Measurements from ENCODE around the gene LEMD2. TPM values are rescaled to one million over a fixed set of nuclear protein-coding genes. Genes with fewer than 3 reads are reported as not detected.

LEMD2 gene
- total and polyA plus RNA-seq, 2 of the 4 experiments (the other 2 are of a cell fraction): 26.5 to 43.6 TPM

DNA sequence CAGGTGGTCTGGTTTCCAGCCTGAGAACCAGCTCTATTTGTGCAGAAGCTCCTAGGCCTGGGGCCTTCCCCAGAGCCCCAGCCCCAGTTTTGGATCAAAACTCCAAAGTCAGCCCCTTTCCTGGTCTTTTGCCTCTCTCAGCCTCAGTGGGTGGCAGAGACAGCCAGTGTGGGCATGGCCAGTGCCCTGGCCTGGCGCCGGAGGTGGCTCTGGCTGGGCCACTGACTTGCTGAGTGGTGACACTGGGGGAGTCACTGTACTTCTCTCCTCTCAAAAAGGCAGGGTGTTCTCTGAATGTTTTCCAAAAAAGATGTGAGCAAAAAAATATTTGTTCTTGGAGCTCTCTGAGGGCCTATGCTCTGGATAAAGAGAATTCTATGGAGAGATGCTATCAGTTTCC lies 34.9 kb upstream of the LEMD2 start (continued):
- TF ChIP-seq NFE2L2 (IDR thresholded peaks at IDR 0.05; ENCODE audit: low read depth, low read length) (no peak), POLR2A (IDR thresholded peaks at IDR 0.05; ENCODE audit: low read depth, low read length) (no peak), RCOR1 (IDR thresholded peaks at IDR 0.05; ENCODE audit: insufficient replicate concordance, low read length) (no peak), MXI1 (IDR thresholded peaks at IDR 0.05; ENCODE audit: borderline replicate concordance, low read depth, low read length) (no peak), RFX5 (IDR thresholded peaks at IDR 0.05; ENCODE audit: low read depth, low read length) (no peak), RAD21 (IDR thresholded peaks at IDR 0.05; ENCODE audit: low read length) (no peak)

DNA sequence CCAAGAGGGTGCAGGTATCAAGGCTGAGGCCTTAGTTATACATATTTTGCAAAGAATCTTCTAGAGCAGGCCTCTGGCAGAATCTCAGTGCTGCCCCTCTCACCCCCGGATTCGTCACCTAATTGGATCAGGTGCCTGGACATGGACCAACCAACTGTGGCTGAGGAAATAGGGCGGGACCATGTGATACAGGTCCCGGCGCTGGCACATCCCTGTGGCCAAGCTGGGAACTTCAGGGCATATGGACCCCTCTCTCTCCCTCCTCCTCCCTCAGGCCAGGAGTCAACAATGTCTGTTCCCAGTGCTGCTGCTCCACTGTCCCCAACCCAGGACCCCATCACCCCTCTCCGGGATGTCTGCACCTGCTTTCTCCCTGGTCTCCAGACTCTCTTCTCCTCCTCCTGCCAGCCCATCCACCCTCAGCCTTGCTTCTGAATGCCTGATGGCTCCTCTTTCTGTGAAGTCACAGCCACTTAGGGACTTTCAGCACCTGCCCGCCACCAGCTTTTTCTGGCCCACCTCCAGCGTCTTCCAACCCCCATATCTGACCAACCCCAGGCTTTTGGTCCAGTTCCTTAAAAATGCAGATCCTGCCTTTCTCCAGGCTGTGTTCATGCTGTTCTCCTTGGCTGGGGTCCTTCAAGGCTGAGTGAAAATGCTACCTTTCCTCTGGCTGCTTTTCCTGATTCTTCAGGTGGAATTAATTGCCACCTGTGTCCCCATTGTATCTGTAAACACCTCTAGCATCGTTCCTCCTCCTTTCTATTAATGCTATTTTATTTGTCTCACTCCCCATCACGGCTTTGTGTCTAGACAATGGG lies 33.9 kb upstream of the LEMD2 start:
- Histone ChIP-seq H3K4me3 (ENCODE audit: insufficient read depth, low read depth, low read length) (no peak overlapping the region), H2AFZ (replicated peaks; ENCODE audit: low read length, poor library complexity) (no peak overlapping the region), H3K14ac (replicated peaks; ENCODE audit: low read depth, low read length) (no peak overlapping the region), H4K91ac (ENCODE audit: insufficient read depth, low read depth, low read length) (no peak overlapping the region), H3K36me3 (ENCODE audit: control insufficient read depth, insufficient read depth, low read length) (no peaks in the 10 kb centered on the region), H4K20me1 (ENCODE audit: insufficient read depth, low read length) (no peaks in the 10 kb centered on the region), H4K5ac (ENCODE audit: low read depth, low read length) (no peak overlapping the region), H3K23ac (ENCODE audit: low read depth, low read length) (no peak overlapping the region), H2AK9ac (replicated peaks; ENCODE audit: low read depth, low read length, poor library complexity) (no peak overlapping the region), H3K79me1 (ENCODE audit: low read depth in 1 of 2, low read length in 2 of 2) (no peaks in the 10 kb centered on the region), H3K9me1 (ENCODE audit: insufficient read depth, low read length) (peaks cover 6% of the 10 kb centered on the region; the same call in 1 of the 2 replicates), H2BK20ac (ENCODE audit: low read depth, low read length) (no peak overlapping the region), H3K27ac (ENCODE audit: insufficient read depth, low read length) (no peak overlapping the region), H3K4me2 (ENCODE audit: low read depth, low read length) (no peak overlapping the region), H3K9ac (ENCODE audit: low read depth, low read length) (no peak overlapping the region), H3K9me3 (ENCODE audit: control insufficient read depth, insufficient read depth, low read length) (no peaks in the 10 kb centered on the region), H2AK5ac (ENCODE audit: low read depth, low read length) (no peak overlapping the region), H3K4ac (ENCODE audit: low read depth, low read length) (no peak overlapping the region), H4K8ac (ENCODE audit: low read depth in 2 of 2, low read length in 2 of 2) (no peak overlapping the region), H2BK120ac (ENCODE audit: low read depth, low read length) (no peak overlapping the region), H3K27me3 (ENCODE audit: control insufficient read depth, insufficient read depth, low read length) (peaks cover 40% of the 10 kb centered on the region), H2BK5ac (ENCODE audit: low read depth, low read length, poor library complexity, severe bottlenecking) (no peak overlapping the region), H3K18ac (ENCODE audit: low read depth, low read length) (no peak overlapping the region), H3K4me1 (ENCODE audit: control insufficient read depth, insufficient read depth, low read length) (peaks cover 4% of the 10 kb centered on the region; the same call in 1 of the 2 replicates), H2BK15ac (ENCODE audit: low read depth, low read length) (no peak overlapping the region), H3K56ac (ENCODE audit: extremely low read depth, insufficient read depth, low read length) (no peak overlapping the region)
- no TSS peak for BruUV-seq (replicated peaks)
- dilution Hi-C loops (cut with HindIII; ENCODE audit: low sequenced_read_pairs, unreplicated experiment) (no loop called here), in situ Hi-C loops (cut with MboI; ENCODE audit: low sequenced_read_pairs) (no loop called here), intact Hi-C loops (cut with micrococcal nuclease) (no loop called here)
- DNase-seq (no peak), ATAC-seq (ENCODE audit: low read depth) (no peak; the same call in 1 of the 2 replicates)
- ChIA-PET POLR2A (ENCODE audit: unreplicated experiment) (no interaction called here), CTCF (no interaction called here)
- 36% methylated on average over 7 of the region's 10 CpGs; no CpG with 5 or more reads in 1 of the 2 experiments for WGBS, 2 experiments (ENCODE audit: extremely low coverage in 2 of 2, insufficient read length in 1 of 2)
- TF ChIP-seq NFE2L2 (IDR thresholded peaks at IDR 0.05; ENCODE audit: low read depth, low read length) (no peak), SMC3 (IDR thresholded peaks at IDR 0.05; ENCODE audit: low read depth, low read length) (peak; percentile 28; the same call in 1 of the 2 replicates), RFX5 (IDR thresholded peaks at IDR 0.05; ENCODE audit: low read depth, low read length) (no peak), CHD1 (IDR thresholded peaks at IDR 0.05; ENCODE audit: low read depth, low read length) (no peak), MAFK (IDR thresholded peaks at IDR 0.05; ENCODE audit: low read depth, low read length) (no peak), RAD21 (IDR thresholded peaks at IDR 0.05; ENCODE audit: low read length) (peak; percentile 25; the same call in 1 of the 2 replicates), RCOR1 (IDR thresholded peaks at IDR 0.05; ENCODE audit: insufficient replicate concordance, low read length) (no peak), CEBPB (IDR thresholded peaks at IDR 0.05; ENCODE audit: low read depth, low read length) (no peak)
- TF ChIP-seq, protein P1, sequence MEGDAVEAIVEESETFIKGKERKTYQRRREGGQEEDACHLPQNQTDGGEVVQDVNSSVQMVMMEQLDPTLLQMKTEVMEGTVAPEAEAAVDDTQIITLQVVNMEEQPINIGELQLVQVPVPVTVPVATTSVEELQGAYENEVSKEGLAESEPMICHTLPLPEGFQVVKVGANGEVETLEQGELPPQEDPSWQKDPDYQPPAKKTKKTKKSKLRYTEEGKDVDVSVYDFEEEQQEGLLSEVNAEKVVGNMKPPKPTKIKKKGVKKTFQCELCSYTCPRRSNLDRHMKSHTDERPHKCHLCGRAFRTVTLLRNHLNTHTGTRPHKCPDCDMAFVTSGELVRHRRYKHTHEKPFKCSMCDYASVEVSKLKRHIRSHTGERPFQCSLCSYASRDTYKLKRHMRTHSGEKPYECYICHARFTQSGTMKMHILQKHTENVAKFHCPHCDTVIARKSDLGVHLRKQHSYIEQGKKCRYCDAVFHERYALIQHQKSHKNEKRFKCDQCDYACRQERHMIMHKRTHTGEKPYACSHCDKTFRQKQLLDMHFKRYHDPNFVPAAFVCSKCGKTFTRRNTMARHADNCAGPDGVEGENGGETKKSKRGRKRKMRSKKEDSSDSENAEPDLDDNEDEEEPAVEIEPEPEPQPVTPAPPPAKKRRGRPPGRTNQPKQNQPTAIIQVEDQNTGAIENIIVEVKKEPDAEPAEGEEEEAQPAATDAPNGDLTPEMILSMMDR (conservative IDR thresholded peaks at IDR 0.05; ENCODE audit: low read depth, low read length): peak; percentile 27; the same call in 1 of the 2 replicates
- TF ChIP-seq, protein P2, sequence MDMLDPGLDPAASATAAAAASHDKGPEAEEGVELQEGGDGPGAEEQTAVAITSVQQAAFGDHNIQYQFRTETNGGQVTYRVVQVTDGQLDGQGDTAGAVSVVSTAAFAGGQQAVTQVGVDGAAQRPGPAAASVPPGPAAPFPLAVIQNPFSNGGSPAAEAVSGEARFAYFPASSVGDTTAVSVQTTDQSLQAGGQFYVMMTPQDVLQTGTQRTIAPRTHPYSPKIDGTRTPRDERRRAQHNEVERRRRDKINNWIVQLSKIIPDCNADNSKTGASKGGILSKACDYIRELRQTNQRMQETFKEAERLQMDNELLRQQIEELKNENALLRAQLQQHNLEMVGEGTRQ (IDR thresholded peaks at IDR 0.05; ENCODE audit: low read depth, low read length): peak; percentile 59; the same call in 1 of the 2 replicates
